ENCODE data around the gene LMOD1. TPM values are rescaled to one million over a fixed set of nuclear protein-coding genes. Genes with fewer than 3 reads are reported as not detected.

The LMOD1 gene
- total RNA-seq, 1 donor from 2014 or later, result 83.6 TPM

DNA sequence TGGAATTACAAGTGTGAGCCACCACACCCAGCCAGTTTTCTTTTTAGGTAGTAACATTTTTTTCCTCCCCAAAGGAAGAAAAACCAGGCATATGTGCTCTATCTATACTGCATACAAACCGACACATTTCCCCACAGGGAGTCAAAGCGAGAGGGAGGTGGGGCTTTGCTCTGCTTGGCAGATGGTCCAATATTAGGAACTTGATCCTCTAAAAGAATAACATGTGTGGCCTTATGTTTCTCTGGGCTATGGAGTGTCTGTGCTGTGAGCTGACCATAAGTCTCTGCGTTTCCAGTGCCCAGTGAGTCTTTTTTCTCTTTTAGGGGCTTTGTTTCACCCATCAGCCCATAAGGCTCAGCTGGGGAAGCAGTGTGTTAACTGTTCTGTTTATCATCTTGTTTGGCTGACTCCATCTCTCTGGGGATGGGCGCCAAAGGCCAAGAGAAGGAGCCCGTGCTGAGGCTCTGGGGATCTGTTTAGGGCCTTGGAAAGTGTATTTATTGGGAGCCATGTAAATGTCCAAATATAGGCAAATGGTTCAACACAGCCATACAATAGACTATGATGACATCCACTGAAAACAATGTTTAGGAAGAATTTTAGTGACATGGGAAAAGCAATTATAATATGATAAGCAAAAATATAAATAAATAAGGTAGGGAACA is 20.2 kb downstream of the LMOD1 start:
- Mint-ChIP-seq H3K9me3 (ENCODE audit: low read depth) (peaks cover 6% of the 10 kb centered on the region), H3K27ac (ENCODE audit: unreplicated experiment) (peak overlapping the region; percentile 68), H3K4me1 (ENCODE audit: low read depth) (peaks cover 22% of the 10 kb centered on the region), H3K27me3 (ENCODE audit: low read depth) (no peaks in the 10 kb centered on the region), H3K36me3 (ENCODE audit: low read depth) (peaks cover 12% of the 10 kb centered on the region), H3K4me3 (ENCODE audit: unreplicated experiment) (no peak overlapping the region)
- TF ChIP-seq, protein P1, sequence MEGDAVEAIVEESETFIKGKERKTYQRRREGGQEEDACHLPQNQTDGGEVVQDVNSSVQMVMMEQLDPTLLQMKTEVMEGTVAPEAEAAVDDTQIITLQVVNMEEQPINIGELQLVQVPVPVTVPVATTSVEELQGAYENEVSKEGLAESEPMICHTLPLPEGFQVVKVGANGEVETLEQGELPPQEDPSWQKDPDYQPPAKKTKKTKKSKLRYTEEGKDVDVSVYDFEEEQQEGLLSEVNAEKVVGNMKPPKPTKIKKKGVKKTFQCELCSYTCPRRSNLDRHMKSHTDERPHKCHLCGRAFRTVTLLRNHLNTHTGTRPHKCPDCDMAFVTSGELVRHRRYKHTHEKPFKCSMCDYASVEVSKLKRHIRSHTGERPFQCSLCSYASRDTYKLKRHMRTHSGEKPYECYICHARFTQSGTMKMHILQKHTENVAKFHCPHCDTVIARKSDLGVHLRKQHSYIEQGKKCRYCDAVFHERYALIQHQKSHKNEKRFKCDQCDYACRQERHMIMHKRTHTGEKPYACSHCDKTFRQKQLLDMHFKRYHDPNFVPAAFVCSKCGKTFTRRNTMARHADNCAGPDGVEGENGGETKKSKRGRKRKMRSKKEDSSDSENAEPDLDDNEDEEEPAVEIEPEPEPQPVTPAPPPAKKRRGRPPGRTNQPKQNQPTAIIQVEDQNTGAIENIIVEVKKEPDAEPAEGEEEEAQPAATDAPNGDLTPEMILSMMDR (IDR thresholded peaks at IDR 0.05), result no peak
- no peak for DNase-seq (ENCODE audit: low spot score)

DNA sequence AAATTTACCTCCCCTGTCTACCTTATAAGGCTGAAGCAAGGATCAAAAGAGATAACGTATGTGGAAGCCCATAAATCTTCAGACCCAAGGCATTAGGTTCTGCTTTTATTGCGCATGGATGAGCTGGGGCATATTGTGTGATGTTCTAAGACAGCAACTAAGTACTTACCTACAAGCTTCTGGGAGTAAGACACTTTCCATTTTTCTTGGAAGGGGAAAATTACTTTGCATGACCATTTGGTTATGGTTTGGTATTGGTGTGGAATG is 21.1 kb downstream of the LMOD1 start:
- no peak for DNase-seq (ENCODE audit: low spot score)
- H3K4me3 Mint-ChIP-seq (ENCODE audit: unreplicated experiment), result no peak overlapping the region
- H3K9me3 Mint-ChIP-seq (ENCODE audit: low read depth), result peaks cover 6% of the 10 kb centered on the region
- peaks cover 16% of the 10 kb centered on the region for H3K36me3 Mint-ChIP-seq (ENCODE audit: low read depth)
- peaks cover 27% of the 10 kb centered on the region for H3K4me1 Mint-ChIP-seq (ENCODE audit: low read depth)
- TF ChIP-seq, protein P1 (IDR thresholded peaks at IDR 0.05), result no peak
- H3K27me3 Mint-ChIP-seq (ENCODE audit: low read depth), result no peaks in the 10 kb centered on the region
- H3K27ac Mint-ChIP-seq (ENCODE audit: unreplicated experiment), result peak overlapping the region; percentile 17

DNA sequence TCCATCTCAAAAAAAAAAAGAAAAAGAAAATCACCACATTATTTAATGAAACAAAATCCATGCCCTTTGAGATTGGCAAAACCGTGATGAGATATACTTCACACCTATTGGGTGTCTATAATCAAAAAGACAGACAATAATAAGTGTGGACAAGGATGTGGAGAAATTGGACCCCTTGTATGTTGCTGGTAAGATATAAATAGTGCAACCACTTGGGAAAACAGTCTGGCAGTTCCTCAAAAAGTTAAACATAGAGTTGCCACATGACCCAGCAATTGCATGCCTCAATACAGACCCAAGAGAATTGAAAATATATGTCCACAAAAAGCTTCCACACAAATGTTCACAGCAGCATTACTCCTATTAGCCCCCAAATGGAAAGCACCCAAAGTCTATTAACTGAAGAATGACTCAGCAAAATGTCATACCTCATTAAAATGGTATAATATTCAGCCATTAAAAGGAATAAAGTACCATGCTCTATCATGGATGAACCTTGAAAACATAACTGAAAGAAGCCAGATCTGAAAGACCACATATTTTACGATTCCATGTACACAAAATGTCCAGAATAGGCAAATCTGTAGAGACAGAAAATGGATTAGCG is 24.3 kb downstream of the LMOD1 start:
- DNase-seq (ENCODE audit: low spot score), result no peak
- TF ChIP-seq, protein P1 (IDR thresholded peaks at IDR 0.05), result no peak
- no peak overlapping the region for H3K4me3 Mint-ChIP-seq (ENCODE audit: unreplicated experiment)
- peaks cover 6% of the 10 kb centered on the region for H3K9me3 Mint-ChIP-seq (ENCODE audit: low read depth)
- peaks cover 18% of the 10 kb centered on the region for H3K36me3 Mint-ChIP-seq (ENCODE audit: low read depth)
- H3K27ac Mint-ChIP-seq (ENCODE audit: unreplicated experiment), result peak overlapping the region; percentile 24
- H3K27me3 Mint-ChIP-seq (ENCODE audit: low read depth), result no peaks in the 10 kb centered on the region
- H3K4me1 Mint-ChIP-seq (ENCODE audit: low read depth), result peaks cover 56% of the 10 kb centered on the region

DNA sequence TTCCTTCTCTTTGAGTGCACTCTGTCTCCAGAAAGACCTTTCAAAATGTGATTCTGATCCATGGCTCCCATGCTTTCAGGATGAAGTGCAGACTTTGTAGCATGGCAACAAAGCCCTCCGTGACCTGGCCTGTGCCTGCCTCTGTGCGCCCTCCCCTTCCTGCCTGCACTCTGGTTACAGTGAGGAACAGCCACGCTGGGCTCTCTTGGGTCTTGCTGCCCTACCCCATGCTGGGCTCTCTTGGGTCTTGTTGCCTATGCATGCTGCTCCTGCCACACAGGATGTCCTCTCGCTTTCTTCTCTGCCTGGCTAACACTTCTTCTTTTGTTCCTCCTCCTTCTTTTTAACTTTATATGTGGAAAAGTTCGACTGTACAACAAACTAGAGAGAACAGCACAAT is 28.0 kb downstream of the LMOD1 start:
- Mint-ChIP-seq H3K27ac (ENCODE audit: unreplicated experiment) (peak overlapping the region; percentile 94), H3K9me3 (ENCODE audit: low read depth) (peaks cover 6% of the 10 kb centered on the region), H3K27me3 (ENCODE audit: low read depth) (no peaks in the 10 kb centered on the region), H3K4me1 (ENCODE audit: low read depth) (peaks cover 74% of the 10 kb centered on the region), H3K36me3 (ENCODE audit: low read depth) (peaks cover 23% of the 10 kb centered on the region), H3K4me3 (ENCODE audit: unreplicated experiment) (peak overlapping the region; percentile 44)
- DNase-seq (ENCODE audit: low spot score), result no peak
- TF ChIP-seq, protein P1 (IDR thresholded peaks at IDR 0.05), result no peak

DNA sequence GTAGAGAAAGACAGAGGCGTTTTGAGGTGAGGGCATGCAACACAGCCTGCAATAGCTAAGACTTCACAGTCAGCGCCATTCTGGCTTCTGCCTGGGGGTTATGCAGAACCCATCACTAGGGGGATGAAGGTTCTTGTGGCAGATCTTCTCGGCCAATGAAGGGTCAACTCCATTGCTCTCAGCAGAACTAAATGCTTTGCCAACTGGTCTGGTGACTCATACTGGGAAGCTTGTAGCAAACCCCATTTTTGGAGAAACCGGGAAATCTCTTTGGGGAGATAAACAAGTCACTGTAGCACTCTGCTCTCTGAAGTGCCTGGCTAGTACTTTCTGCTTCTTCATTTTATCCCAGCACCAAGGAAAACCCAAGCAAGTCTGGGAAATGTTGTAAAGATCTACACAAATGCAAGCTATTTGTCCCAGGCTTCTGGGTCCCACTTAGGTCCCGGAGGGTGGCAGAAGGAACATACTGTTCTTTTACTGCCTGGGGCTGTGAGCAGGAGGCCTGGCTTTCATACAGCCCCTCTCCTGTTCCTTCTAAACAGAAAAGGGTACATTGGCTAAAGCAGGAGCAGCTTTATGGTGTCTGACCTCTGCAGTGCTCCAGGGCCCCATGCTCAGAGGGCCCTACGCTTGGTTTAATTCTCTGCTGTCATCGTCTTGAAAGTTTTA is 28.9 kb downstream of the LMOD1 start:
- TF ChIP-seq, protein P1 (IDR thresholded peaks at IDR 0.05), result peak; percentile 20
- Mint-ChIP-seq H3K9me3 (ENCODE audit: low read depth) (peaks cover 6% of the 10 kb centered on the region), H3K4me1 (ENCODE audit: low read depth) (peaks cover 74% of the 10 kb centered on the region), H3K27me3 (ENCODE audit: low read depth) (no peaks in the 10 kb centered on the region), H3K36me3 (ENCODE audit: low read depth) (peaks cover 23% of the 10 kb centered on the region), H3K4me3 (ENCODE audit: unreplicated experiment) (peak overlapping the region; percentile 44), H3K27ac (ENCODE audit: unreplicated experiment) (peak overlapping the region; percentile 94)
- DNase-seq (ENCODE audit: low spot score), result no peak
